Ovary (tissue), 9 donors: Measurements from ENCODE around the gene UROD. TPM values are rescaled to one million over a fixed set of nuclear protein-coding genes. Genes with fewer than 3 reads are reported as not detected.
"Not testable (repeated sequence)": the region's sequence is repeated elsewhere in the genome, so short reads cannot be mapped to it uniquely, and the experiment has no call there.

Experiments
- DNase-seq, 5 donors: peaks; one replicate each; pipeline ENCODE4 v3.0.0-alpha.2; 2019 to 2020
- H3K27ac ChIP-seq, 2 donors: fragments of 200-600 bp; one replicate each; pipeline versions ENCODE4 v1.5.1 to v1.8.0; 2019 to 2022
- H3K27me3 ChIP-seq: fragments of 200-600 bp; one replicate; pipeline ENCODE4 v1.8.0; 2022
- H3K36me3 ChIP-seq: fragments of 200-600 bp; sonication (generic); one replicate; pipeline ENCODE4 v1.5.1; 2019
- H3K4me1 ChIP-seq: one replicate; pipeline ENCODE4 v1.8.1; 2013; ENCODE audit warnings: mild to moderate bottlenecking, moderate library complexity; ENCODE audit not compliant: insufficient read depth
- H3K4me3 ChIP-seq: fragments of 200-600 bp; sonication (generic); one replicate; pipeline ENCODE4 v1.5.1; 2017
- H3K9me3 ChIP-seq, 2 donors: fragments of 200-600 bp in 1 of 2; sonication (generic) in 1 of 2; one replicate each; pipeline versions ENCODE4 v1.5.1 to v1.8.1; 2013 to 2019; ENCODE audit warnings: mild to moderate bottlenecking in 1 of 2, moderate library complexity in 1 of 2
- CTCF ChIP-seq, 3 donors: fragments of 450-650 bp in 2 of 3; fragments of 200-600 bp in 1 of 3; IDR thresholded peaks; one replicate each; pipeline versions ENCODE4 v1.5.1 to v1.8.0; 2016 to 2022; ENCODE audit warnings: antibody characterized with exemption in 3 of 3, mild to moderate bottlenecking in 1 of 3
- EP300 ChIP-seq: sonication (generic); formaldehyde crosslinking; IDR thresholded peaks from one replicate; pipeline ENCODE4 v1.6.1; 2017; ENCODE audit warnings: antibody characterized with exemption
- POLR2A ChIP-seq: fragments of 450-650 bp; IDR thresholded peaks from one replicate; pipeline ENCODE4 v1.6.1; 2017; ENCODE audit warnings: antibody characterized with exemption, mild to moderate bottlenecking, moderate library complexity
- WGBS, 3 donors: extraction: QIAGEN DNeasy Blood & Tissue Kit in 1 of 3; methylation state at CpG; one replicate each; pipeline versions ENCODE4 v1.1.5 to v1.1.7; 2013 to 2017; 5-methylcytosine and 5-hydroxymethylcytosine counted together
- intact Hi-C, 4 donors: fragments of 100-400 bp; cut with DNase I; formaldehyde crosslinking; loops; one replicate each; pipeline versions ENCODE4 v1.11.0 to v1.15.1; 2022 to 2023
- polyA plus RNA-seq, 2 donors: library from polyadenylated mRNA; stranded (reverse); fragments of 200-250 nt in 1 of 2; fragments of 350-450 nt in 1 of 2; fragmentation: Illumina TruSeq in 1 of 2; extraction: RNeasy Lipid Tissue Mini Kit (QIAGEN cat#74804) in 1 of 2; gene quantifications; one replicate each; pipeline ENCODE4 v1.2.3, GENCODE V29; 2013 to 2014
- total RNA-seq, 7 donors: library from RNA; depleted of rRNA in 2 of 7; stranded (reverse); fragments of >200 nt in 2 of 7; fragmentation: NEBNext Ultra II Directional in 3 of 7; extraction: Animal tissue kit (Norgen Biotek cat#: 25700) in 3 of 7; gene quantifications; one replicate each; pipeline versions ENCODE4 v1.1.0 to v1.2.4, GENCODE V29; 2016 to 2023
- donor health status: DM: no; HTN: no; CAD: no; lungs with moderate emphysema.
- donor health status: DM: no; HTN: no; CAD: no.
- donor health status: Bipolar disorder and iron deficiency.
- donor health status: DM: yes; HTN: yes; CAD: no.
- donor health status: DM: no; HTN: no; CAD: no.
- donor health status: DM: yes; HTN: yes; CAD: no.

The UROD gene
- total and polyA plus RNA-seq, 9 donors = 69.2 to 97.2 (median 77.1) TPM

GRCh38 chr1:44994309-44994898 lies 17.6 kb upstream of the UROD start:
- no peak for TF ChIP-seq CTCF (IDR thresholded peaks at IDR 0.05)
- no peak for TF ChIP-seq POLR2A
- TF ChIP-seq EP300 = no peak
- no peak for DNase-seq
- Histone ChIP-seq H3K4me3 (no peak overlapping the region), H3K9me3 (no peaks in the 10 kb centered on the region), H3K4me1 (no peaks in the 10 kb centered on the region), H3K27me3 (no peaks in the 10 kb centered on the region), H3K27ac (no peak overlapping the region), H3K36me3 (no peaks in the 10 kb centered on the region)
- intact Hi-C loops = no loop called here
- 51 to 60% (median 57%) methylated on average over 7 of the region's 7 CpGs for WGBS, 3 donors

GRCh38 chr1:44995467-44996238 lies 16.4 kb upstream of the UROD start:
- H3K4me1 ChIP-seq = no peaks in the 10 kb centered on the region
- WGBS, 3 donors = 87 to 96% (median 89%) methylated on average over 7 of the region's 7 CpGs
- intact Hi-C loops = no loop called here
- H3K36me3 ChIP-seq = no peaks in the 10 kb centered on the region
- no peaks in the 10 kb centered on the region for H3K9me3 ChIP-seq
- no peaks in the 10 kb centered on the region for H3K27me3 ChIP-seq
- H3K27ac ChIP-seq = no peak overlapping the region
- no peak for DNase-seq
- no peak overlapping the region for H3K4me3 ChIP-seq
- no peak for TF ChIP-seq CTCF (IDR thresholded peaks at IDR 0.05)
- TF ChIP-seq EP300 = no peak
- no peak for TF ChIP-seq POLR2A

- Histone ChIP-seq H3K4me1 (no peaks in the 10 kb centered on the region), H3K27ac (no peak overlapping the region), H3K4me3 (no peak overlapping the region), H3K9me3 (no peaks in the 10 kb centered on the region), H3K27me3 (no peaks in the 10 kb centered on the region), H3K36me3 (no peaks in the 10 kb centered on the region)
- intact Hi-C loops = no loop called here
- DNase-seq = no peak
- 80 to 85% (median 81%) methylated on average over 3 of the region's 3 CpGs for WGBS, 3 donors
- TF ChIP-seq POLR2A = no peak
- no peak for TF ChIP-seq CTCF (IDR thresholded peaks at IDR 0.05)
- no peak for TF ChIP-seq EP300
Measured at GRCh38 chr1:44999232-44999631, 12.8 kb upstream of the UROD start.

- 68 to 70% (median 69%) methylated on average over 7 of the region's 7 CpGs for WGBS, 3 donors
- no peak for DNase-seq
- intact Hi-C loops = loop anchor here in 1 of 4 donors (10.0 kb wide), 1 partner anchor 156 kb away; the partner anchor contains the start of gene PTCH2
- no peak for TF ChIP-seq EP300
- no peak for TF ChIP-seq POLR2A
- no peak for TF ChIP-seq CTCF (IDR thresholded peaks at IDR 0.05)
- Histone ChIP-seq H3K27me3 (no peaks in the 10 kb centered on the region), H3K36me3 (no peaks in the 10 kb centered on the region), H3K9me3 (no peaks in the 10 kb centered on the region), H3K4me1 (no peaks in the 10 kb centered on the region), H3K27ac (no peak overlapping the region), H3K4me3 (no peak overlapping the region)
Measured at GRCh38 chr1:45001011-45001481, 11.0 kb upstream of the UROD start.

GRCh38 chr1:45001576-45001975 lies 10.5 kb upstream of the UROD start:
- H3K4me1 ChIP-seq, H3K27ac ChIP-seq, H3K4me3 ChIP-seq, H3K9me3 ChIP-seq, H3K27me3 ChIP-seq, H3K36me3 ChIP-seq, DNase-seq: not testable (repeated sequence)
- WGBS, 3 donors = 81 to 87% (median 84%) methylated on average over 8 of the region's 8 CpGs
- intact Hi-C loops = loop anchor here in 1 of 4 donors (10.0 kb wide), 1 partner anchor 157 kb away; the partner anchor contains the start of gene PTCH2
